Activated CD8-positive, alpha-beta T cell treated with anti-CD3 and anti-CD28 coated beads for 36 hours (primary cell): ENCODE results near the gene CMSS1. TPM values are rescaled to one million over a fixed set of nuclear protein-coding genes. Genes with fewer than 3 reads are reported as not detected.

Source experiments
- ATAC-seq: fragments of 200-7000 bp; cut with Tn5 transposase; one replicate; pipeline ENCODE4 v1.10.0; 2021; ENCODE audit warnings: mild to moderate bottlenecking, moderate library complexity
- CTCF ChIA-PET: fragments of 350-600 bp; sonication (Branson Sonifier 250); formaldehyde crosslinking; loops from one replicate; lab custom pipeline; 2021; ENCODE audit warnings: antibody characterized with exemption; lab: Charles Lee
- POLR2A ChIA-PET: fragments of 350-600 bp; sonication (Branson Sonifier 250); formaldehyde crosslinking; loops from one replicate; lab custom pipeline; 2021; ENCODE audit warnings: antibody characterized with exemption; lab: Charles Lee
- DNase-seq: peaks from one replicate; pipeline ENCODE4 v3.0.0-alpha.2; 2020
- H3K27ac Mint-ChIP-seq: one replicate; pipeline ENCODE4 v1.8.0; 2021; ENCODE audit warnings: mild to moderate bottlenecking, mixed read lengths
- H3K27me3 Mint-ChIP-seq: one replicate; pipeline ENCODE4 v1.8.0; 2021; ENCODE audit warnings: mixed read lengths
- H3K36me3 Mint-ChIP-seq: one replicate; pipeline ENCODE4 v1.8.0; 2021; ENCODE audit warnings: low read depth, mixed read lengths
- H3K4me1 Mint-ChIP-seq: one replicate; pipeline ENCODE4 v1.8.0; 2021; ENCODE audit warnings: low read depth, mixed read lengths
- H3K4me3 Mint-ChIP-seq: one replicate; pipeline ENCODE4 v1.8.0; 2021; ENCODE audit warnings: mild to moderate bottlenecking, moderate library complexity, mixed read lengths
- H3K9me3 Mint-ChIP-seq: one replicate; pipeline ENCODE4 v1.8.0; 2021; ENCODE audit warnings: mixed read lengths
- intact Hi-C: fragments of 100-400 bp; cut with micrococcal nuclease; formaldehyde crosslinking; loops from one replicate; pipeline ENCODE4 v1.10.0; 2022
- total RNA-seq, 2 experiments: library from RNA; stranded (reverse); gene quantifications; one replicate each; pipeline ENCODE4 v1.2.3, GENCODE V29; 2021
- TF ChIP-seq, protein P1 (sequence below): fragments of 200-600 bp; IDR thresholded peaks from one replicate; pipeline ENCODE4 v1.8.0; 2022; ENCODE audit warnings: antibody characterized with exemption, mild to moderate bottlenecking

CMSS1 gene
- total RNA-seq, 2 experiments from 2014 or later = 93.9 to 110 TPM

DNA sequence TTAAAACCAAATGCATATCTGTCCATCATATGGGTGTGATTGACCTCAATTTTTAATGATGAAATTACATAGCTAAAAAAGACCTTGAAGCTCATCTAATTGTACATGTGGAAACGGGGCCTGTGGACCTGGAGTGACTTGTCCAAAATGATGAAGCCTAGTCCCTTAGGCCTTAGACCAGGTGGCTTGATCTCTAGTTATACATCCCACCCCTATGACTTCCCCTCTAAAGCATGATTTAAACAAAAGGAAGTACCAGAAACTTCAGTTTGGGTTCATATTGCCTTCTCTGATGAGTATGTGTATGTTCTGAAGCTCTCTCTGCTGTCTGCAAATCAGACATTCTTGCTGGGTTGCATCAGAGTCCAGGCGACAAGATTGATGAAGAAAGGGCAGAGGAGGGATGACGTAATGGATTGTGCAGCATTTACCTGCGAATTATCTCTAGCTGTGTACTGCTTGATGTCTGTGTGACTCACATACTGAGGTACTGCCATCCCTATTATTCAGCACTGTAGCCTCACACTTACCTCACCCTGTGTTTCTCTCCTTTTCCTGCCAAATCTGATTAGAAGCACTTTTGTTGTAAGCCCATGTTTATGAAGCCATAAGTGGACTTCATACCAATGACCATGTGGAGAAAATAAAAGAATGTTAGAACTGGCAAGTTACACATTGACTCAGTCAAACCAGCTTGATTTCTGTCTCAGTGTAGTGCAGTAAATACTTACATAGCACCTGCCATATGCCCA is 185.1 kb downstream of the CMSS1 start:
- Mint-ChIP-seq H3K4me3 (no peak overlapping the region), H3K36me3 (peaks cover 7% of the 10 kb centered on the region), H3K27me3 (no peaks in the 10 kb centered on the region), H3K27ac (no peak overlapping the region), H3K9me3 (no peaks in the 10 kb centered on the region), H3K4me1 (peaks cover 7% of the 10 kb centered on the region)
- TF ChIP-seq, protein P1, sequence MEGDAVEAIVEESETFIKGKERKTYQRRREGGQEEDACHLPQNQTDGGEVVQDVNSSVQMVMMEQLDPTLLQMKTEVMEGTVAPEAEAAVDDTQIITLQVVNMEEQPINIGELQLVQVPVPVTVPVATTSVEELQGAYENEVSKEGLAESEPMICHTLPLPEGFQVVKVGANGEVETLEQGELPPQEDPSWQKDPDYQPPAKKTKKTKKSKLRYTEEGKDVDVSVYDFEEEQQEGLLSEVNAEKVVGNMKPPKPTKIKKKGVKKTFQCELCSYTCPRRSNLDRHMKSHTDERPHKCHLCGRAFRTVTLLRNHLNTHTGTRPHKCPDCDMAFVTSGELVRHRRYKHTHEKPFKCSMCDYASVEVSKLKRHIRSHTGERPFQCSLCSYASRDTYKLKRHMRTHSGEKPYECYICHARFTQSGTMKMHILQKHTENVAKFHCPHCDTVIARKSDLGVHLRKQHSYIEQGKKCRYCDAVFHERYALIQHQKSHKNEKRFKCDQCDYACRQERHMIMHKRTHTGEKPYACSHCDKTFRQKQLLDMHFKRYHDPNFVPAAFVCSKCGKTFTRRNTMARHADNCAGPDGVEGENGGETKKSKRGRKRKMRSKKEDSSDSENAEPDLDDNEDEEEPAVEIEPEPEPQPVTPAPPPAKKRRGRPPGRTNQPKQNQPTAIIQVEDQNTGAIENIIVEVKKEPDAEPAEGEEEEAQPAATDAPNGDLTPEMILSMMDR = no peak
- CTCF ChIA-PET = interaction anchor here (0.7 to 1.2 kb wide), 4 partner anchors 14 to 251 kb away, joined by 3 read pairs; no protein-coding TSS in a partner anchor
- peak; percentile 74 for ATAC-seq
- POLR2A ChIA-PET = no interaction called here
- intact Hi-C loops = no loop called here
- peak; percentile 1 for DNase-seq

DNA sequence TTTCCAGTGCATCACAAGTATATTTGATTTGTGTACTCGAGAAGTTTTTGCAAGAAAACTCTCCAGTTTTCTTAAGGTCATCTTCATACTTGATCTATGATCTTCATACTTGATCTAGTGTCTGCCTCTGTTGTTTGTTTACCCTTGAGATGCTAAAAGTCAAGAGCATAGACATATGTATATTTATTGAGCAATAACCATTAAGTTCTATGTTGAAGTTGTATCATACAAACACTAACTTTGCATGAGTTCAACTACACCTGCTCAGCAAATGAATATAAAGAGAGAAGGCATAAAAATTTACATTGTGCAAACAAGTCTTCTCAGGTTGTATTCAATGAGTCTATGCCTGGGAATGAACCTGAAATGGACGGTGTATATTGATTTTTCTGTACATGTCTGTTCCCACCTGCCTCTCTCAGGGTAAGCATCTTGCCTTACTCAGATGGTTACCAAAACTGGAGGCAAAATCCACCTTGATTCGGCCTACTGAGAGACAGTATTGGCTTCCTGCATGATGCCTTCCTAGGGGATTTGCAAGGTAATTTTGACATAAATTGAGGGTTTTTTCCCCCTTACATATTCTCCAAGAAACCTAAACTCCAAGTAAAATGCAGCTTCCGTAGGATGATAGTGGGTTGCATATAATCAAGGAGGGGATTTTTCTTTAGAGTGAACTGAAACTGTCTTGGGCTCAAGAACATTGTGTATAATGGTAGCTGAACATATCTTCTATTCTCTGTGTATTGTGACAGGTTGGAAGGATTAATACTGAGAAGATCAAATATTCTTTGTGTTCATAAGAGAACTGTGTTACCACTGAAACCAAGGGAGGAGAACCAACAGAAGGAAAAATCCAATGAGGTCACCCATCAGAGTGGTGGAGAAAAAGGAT is 186.2 kb downstream of the CMSS1 start:
- ChIA-PET CTCF (no interaction called here), POLR2A (no interaction called here)
- DNase-seq = no peak
- Mint-ChIP-seq H3K9me3 (no peaks in the 10 kb centered on the region), H3K4me3 (no peak overlapping the region), H3K27me3 (no peaks in the 10 kb centered on the region), H3K36me3 (peaks cover 5% of the 10 kb centered on the region), H3K27ac (no peak overlapping the region), H3K4me1 (peaks cover 7% of the 10 kb centered on the region)
- intact Hi-C loops = no loop called here
- TF ChIP-seq, protein P1 = no peak
- ATAC-seq = no peak

DNA sequence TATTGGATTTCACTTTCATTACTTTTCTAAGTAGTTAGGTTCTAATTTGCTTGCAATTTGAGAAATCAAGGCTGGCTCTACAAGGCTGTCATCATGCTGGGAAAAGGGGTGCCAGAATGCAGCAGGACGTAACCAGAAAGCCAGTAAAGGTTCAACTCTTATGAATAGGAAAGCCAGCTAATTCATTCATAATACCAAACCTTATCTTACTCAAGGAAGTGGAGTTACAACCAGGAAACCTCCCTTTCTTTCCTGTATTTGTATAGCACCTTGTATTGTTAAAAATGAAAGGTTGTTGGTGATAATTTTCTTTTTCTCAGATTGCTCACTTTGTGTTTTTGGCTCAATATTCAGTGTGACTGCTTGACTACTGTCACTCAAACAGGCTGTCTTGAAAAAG is 187.3 kb downstream of the CMSS1 start:
- H3K27me3 Mint-ChIP-seq = no peaks in the 10 kb centered on the region
- H3K4me1 Mint-ChIP-seq = peaks cover 15% of the 10 kb centered on the region
- ChIA-PET POLR2A (no interaction called here), CTCF (no interaction called here)
- H3K9me3 Mint-ChIP-seq = no peaks in the 10 kb centered on the region
- peaks cover 4% of the 10 kb centered on the region for H3K36me3 Mint-ChIP-seq
- ATAC-seq = no peak
- intact Hi-C loops = no loop called here
- H3K4me3 Mint-ChIP-seq = no peak overlapping the region
- TF ChIP-seq, protein P1 = no peak
- H3K27ac Mint-ChIP-seq = no peak overlapping the region
- no peak for DNase-seq

DNA sequence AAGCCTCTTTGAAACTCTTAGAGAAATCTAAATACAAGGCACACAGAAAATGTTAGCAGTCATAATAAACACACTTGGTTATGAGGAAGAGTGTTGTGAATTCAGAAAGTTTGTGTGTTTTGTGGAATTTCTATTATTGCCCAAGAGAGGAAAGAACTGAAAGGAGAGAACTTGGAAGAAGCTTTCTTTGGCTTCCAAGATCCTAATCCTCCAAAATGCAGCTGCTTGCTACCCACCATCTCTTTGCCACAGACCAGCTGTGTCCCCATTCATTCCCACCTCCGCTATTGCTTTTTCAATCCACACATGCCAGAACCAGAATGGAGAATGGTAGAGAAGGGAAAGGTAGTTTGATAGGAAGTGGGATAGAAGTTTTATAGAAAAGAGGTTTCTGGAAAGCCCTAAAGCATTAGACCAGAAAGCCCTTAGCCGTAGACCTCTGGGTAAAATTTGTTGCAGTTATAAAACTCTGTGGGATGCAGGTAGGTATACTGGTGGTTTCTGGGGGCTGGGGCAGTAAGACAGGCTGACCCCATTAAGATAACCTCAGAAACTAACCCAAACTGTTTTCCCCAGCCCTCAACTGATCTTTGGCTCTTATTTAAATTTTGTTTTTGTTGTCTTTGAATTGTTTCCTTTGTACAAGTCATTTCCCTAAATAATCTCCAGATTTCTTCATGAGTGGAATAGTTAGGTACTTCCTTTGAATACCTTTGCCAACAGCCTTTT is 188.2 kb downstream of the CMSS1 start:
- intact Hi-C loops = no loop called here
- Mint-ChIP-seq H3K4me1 (peaks cover 17% of the 10 kb centered on the region), H3K4me3 (no peak overlapping the region), H3K9me3 (no peaks in the 10 kb centered on the region), H3K36me3 (peaks cover 5% of the 10 kb centered on the region), H3K27ac (no peak overlapping the region), H3K27me3 (no peaks in the 10 kb centered on the region)
- no peak for DNase-seq
- CTCF ChIA-PET = interaction anchor here (1.0 kb wide), 1 partner anchor 63 kb away, joined by 3 read pairs; no protein-coding TSS in a partner anchor
- ATAC-seq = no peak
- POLR2A ChIA-PET = no interaction called here
- TF ChIP-seq, protein P1 = no peak
